Sigmoid colon (tissue), 7 donors: ENCODE data around the gene CENPK. TPM values are rescaled to one million over a fixed set of nuclear protein-coding genes. Genes with fewer than 3 reads are reported as not detected.
A peak's percentile ranks its signal among the peaks of the same experiment; 100 is the strongest.

ENCODE experiments used
- DNase-seq: peaks from one replicate; pipeline ENCODE4 v3.0.0-alpha.2; 2019
- H3K27ac ChIP-seq, 4 donors: fragments of 200-600 bp; sonication (generic); one replicate each; pipeline ENCODE4 v1.5.1; 2016 to 2019; ENCODE audit warnings: mild to moderate bottlenecking in 1 of 4
- H3K27me3 ChIP-seq, 3 donors: fragments of 200-600 bp; sonication (generic); one replicate each; pipeline ENCODE4 v1.5.1; 2019; ENCODE audit warnings: mild to moderate bottlenecking in 1 of 3
- H3K36me3 ChIP-seq, 4 donors: fragments of 200-600 bp; sonication (generic); one replicate each; pipeline ENCODE4 v1.5.1; 2016 to 2019
- H3K4me1 ChIP-seq, 4 donors: fragments of 200-600 bp; sonication (generic); one replicate each; pipeline ENCODE4 v1.5.1; 2017 to 2019
- H3K4me3 ChIP-seq, 4 donors: fragments of 200-600 bp; sonication (generic); one replicate each; pipeline ENCODE4 v1.5.1; 2017 to 2019; ENCODE audit warnings: mild to moderate bottlenecking in 2 of 4, moderate library complexity in 1 of 4
- H3K9me3 ChIP-seq, 4 donors: fragments of 200-600 bp in 3 of 4; sonication (generic) in 3 of 4; one replicate each; pipeline versions ENCODE4 v1.5.1 to v1.6.1; 2013 to 2019
- EP300 ChIP-seq, 4 donors: sonication (generic); formaldehyde crosslinking; IDR thresholded peaks; one replicate each; pipeline ENCODE4 v1.6.1; 2017; ENCODE audit warnings: antibody characterized with exemption in 4 of 4
- POLR2A ChIP-seq, 2 donors: fragments of 450-650 bp; IDR thresholded peaks; one replicate each; pipeline ENCODE4 v1.6.1; 2016; ENCODE audit warnings: antibody characterized with exemption in 2 of 2, mild to moderate bottlenecking in 2 of 2, moderate library complexity in 2 of 2
- POLR2AphosphoS5 ChIP-seq, 4 donors: sonication (generic); formaldehyde crosslinking; IDR thresholded peaks; one replicate each; pipeline ENCODE4 v1.6.1; 2017; ENCODE audit warnings: antibody characterized with exemption in 4 of 4
- WGBS, 2 donors: extraction: QIAGEN DNeasy Blood & Tissue Kit; methylation state at CpG; one replicate each; pipeline ENCODE4 v1.1.7; 2013; 5-methylcytosine and 5-hydroxymethylcytosine counted together
- intact Hi-C: fragments of 100-400 bp; cut with DNase I; formaldehyde crosslinking; loops from one replicate; pipeline ENCODE4 v1.15.1; 2023
- polyA plus RNA-seq, 3 donors: library from polyadenylated mRNA; stranded (reverse); fragments of 200-250 nt; gene quantifications; one replicate each; pipeline ENCODE4 v1.2.3, GENCODE V29; 2013
- total RNA-seq, 4 donors: library from RNA; depleted of rRNA; stranded (reverse); fragments of >200 nt; gene quantifications; one replicate each; pipeline ENCODE4 v1.1.0, GENCODE V29; 2016
- TF ChIP-seq, protein P1 (sequence below), 4 experiments: fragments of 450-650 bp in 3 of 4; fragments of 200-600 bp in 1 of 4; IDR thresholded peaks; one replicate each; pipeline ENCODE4 v1.5.1; 2016 to 2019; ENCODE audit warnings: antibody characterized with exemption in 4 of 4, mild to moderate bottlenecking in 3 of 4, moderate library complexity in 2 of 4
- donor health status: healthy with polysubstance abuse.
- donor health status: Bipolar disorder and iron deficiency.
- donor health status: healthy.

CENPK gene
- total and polyA plus RNA-seq, 7 donors: 1.4 to 14.5 (median 3.6) TPM; not detected in 2

DNA sequence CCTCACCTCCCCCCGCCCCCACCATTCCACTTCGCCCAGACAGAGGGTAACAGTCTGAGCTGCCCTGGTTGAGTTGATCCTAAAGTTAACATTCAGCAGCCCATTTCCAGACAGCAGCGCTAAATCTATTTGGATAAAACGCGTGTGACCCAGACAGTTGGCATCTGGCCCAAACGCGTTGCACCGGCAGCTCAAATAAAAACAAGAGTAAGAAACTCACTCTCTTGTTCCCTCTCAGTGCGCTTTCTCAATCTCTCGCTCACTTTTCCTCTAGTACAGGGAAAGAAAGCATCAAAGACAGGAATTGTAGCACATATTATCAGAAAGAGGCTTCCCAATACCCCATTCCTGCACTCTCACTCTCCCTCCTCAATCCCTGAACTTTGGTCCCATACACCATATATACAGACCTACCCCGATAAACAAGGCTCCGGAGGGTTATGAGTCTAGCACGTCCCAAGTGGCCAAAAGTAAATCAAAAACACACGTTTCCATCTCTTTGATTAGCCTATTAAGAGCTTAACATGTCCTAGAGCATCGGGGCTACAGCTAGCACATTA lies 82.6 kb downstream of the CENPK start:
- peak; percentile 72 to 86 (median 78) for TF ChIP-seq POLR2AphosphoS5 (IDR thresholded peaks at IDR 0.05)
- peak; percentile 30 to 75 (median 52) for TF ChIP-seq EP300 (IDR thresholded peaks at IDR 0.05)
- TF ChIP-seq, protein P1, sequence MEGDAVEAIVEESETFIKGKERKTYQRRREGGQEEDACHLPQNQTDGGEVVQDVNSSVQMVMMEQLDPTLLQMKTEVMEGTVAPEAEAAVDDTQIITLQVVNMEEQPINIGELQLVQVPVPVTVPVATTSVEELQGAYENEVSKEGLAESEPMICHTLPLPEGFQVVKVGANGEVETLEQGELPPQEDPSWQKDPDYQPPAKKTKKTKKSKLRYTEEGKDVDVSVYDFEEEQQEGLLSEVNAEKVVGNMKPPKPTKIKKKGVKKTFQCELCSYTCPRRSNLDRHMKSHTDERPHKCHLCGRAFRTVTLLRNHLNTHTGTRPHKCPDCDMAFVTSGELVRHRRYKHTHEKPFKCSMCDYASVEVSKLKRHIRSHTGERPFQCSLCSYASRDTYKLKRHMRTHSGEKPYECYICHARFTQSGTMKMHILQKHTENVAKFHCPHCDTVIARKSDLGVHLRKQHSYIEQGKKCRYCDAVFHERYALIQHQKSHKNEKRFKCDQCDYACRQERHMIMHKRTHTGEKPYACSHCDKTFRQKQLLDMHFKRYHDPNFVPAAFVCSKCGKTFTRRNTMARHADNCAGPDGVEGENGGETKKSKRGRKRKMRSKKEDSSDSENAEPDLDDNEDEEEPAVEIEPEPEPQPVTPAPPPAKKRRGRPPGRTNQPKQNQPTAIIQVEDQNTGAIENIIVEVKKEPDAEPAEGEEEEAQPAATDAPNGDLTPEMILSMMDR (IDR thresholded peaks at IDR 0.05): no peak
- 1% methylated on average over 15 of the region's 15 CpGs for WGBS, 2 donors
- intact Hi-C loops: loop anchor here (5.0 kb wide), 2 partner anchors 82 to 713 kb away; partner anchors contain the start of genes CENPK, CWC27, PPWD1 and SREK1IP1

DNA sequence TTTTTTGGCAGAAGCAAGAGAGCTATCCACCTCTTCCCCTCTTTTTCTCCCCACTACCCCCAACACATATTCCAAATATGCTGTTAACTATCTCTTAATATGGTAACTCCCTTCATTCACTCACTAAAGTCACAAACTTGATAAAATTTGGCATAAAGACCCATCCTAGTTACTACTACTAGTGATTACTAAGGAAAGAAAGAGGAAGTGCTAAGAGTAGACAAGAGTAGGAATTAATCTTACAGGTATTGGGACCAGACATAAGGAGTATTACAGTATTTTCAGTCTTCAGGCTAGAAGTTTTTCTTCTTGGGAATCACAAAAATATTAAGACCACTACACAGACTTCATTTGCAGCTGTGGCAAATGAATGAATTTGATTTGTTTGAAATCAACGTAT lies 83.4 kb downstream of the CENPK start:
- WGBS, 2 donors: 70 to 87% methylated on average over 1 of the region's 1 CpG
- H3K4me3 ChIP-seq: peak overlapping the region in 3 of 4 donors; percentile 56 to 63 (median 57)

More for the DNA sequence above, 82.6 kb downstream of the CENPK start:
- H3K4me3 ChIP-seq: peak overlapping the region; percentile 47 to 63 (median 56)
- no peaks in the 10 kb centered on the region for H3K9me3 ChIP-seq
- H3K27ac ChIP-seq: peak overlapping the region; percentile 90 to 97 (median 93)
- H3K4me1 ChIP-seq: peaks cover 0 to 36% (median 17%) of the 10 kb centered on the region in 4 donors
- H3K27me3 ChIP-seq: no peaks in the 10 kb centered on the region
- DNase-seq: peak; percentile 96
- no peaks in the 10 kb centered on the region for H3K36me3 ChIP-seq

DNA sequence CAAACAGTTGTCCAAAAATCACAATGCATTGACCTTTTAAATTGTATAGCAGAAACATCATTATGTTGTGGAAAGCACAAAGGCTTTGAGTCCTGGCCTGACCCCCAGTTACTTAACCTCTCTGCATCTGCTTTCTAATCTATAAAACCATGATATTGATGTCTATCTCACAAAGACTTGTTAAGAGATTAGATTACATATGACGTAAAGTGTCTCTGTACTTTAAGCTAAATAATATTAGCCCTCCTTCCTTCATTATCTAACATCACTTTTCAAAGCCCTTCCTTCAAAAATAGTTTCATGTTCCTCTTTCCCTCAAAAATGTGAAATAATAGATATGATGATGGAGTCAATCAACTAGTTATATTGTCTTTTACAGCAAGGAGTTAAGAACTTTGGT lies 84.6 kb downstream of the CENPK start:
- WGBS, 2 donors: 81 to 86% methylated on average over 1 of the region's 1 CpG
- H3K9me3 ChIP-seq: no peaks in the 10 kb centered on the region
- intact Hi-C loops: no loop called here
- no peak overlapping the region for H3K27ac ChIP-seq
- DNase-seq: no peak
- H3K36me3 ChIP-seq: no peaks in the 10 kb centered on the region
- TF ChIP-seq, protein P1 (IDR thresholded peaks at IDR 0.05): no peak
- no peak for TF ChIP-seq POLR2A (IDR thresholded peaks at IDR 0.05)
- no peak for TF ChIP-seq POLR2AphosphoS5 (IDR thresholded peaks at IDR 0.05)
- no peak for TF ChIP-seq EP300 (IDR thresholded peaks at IDR 0.05)
- H3K4me3 ChIP-seq: no peak overlapping the region
- H3K27me3 ChIP-seq: no peaks in the 10 kb centered on the region
- H3K4me1 ChIP-seq: peaks cover 0 to 33% (median 15%) of the 10 kb centered on the region in 4 donors

More for the DNA sequence above, 83.4 kb downstream of the CENPK start:
- Histone ChIP-seq H3K27me3 (no peaks in the 10 kb centered on the region), H3K4me1 (peaks cover 0 to 36% (median 17%) of the 10 kb centered on the region in 4 donors), H3K27ac (peak overlapping the region; percentile 90 to 97 (median 93)), H3K9me3 (no peaks in the 10 kb centered on the region), H3K36me3 (no peaks in the 10 kb centered on the region)
- TF ChIP-seq, protein P1 (IDR thresholded peaks at IDR 0.05): no peak
- no peak for TF ChIP-seq POLR2AphosphoS5 (IDR thresholded peaks at IDR 0.05)
- TF ChIP-seq POLR2A (IDR thresholded peaks at IDR 0.05): no peak
- no peak for TF ChIP-seq EP300 (IDR thresholded peaks at IDR 0.05)
- no peak for DNase-seq
- intact Hi-C loops: no loop called here

DNA sequence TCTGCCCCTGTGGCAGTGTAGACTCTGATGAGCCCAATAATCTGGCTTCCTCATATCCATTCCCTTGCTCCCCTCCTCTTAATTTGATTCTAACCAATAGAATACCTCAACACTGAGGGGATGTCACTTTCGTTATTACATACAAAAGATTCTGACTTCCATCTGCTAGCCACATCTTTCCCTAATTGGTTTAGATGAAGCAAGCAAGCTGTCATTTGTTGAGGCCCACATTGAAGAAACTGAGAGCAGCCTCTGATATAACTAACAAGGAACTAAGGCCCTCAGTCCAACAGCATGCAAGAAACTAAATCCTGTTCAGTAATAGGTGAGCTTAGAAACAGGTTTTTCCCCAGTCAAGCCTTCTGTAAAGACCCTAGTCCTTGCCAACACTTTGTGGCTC lies 87.1 kb downstream of the CENPK start:
- H3K4me3 ChIP-seq: no peak overlapping the region
- intact Hi-C loops: no loop called here
- H3K36me3 ChIP-seq: no peaks in the 10 kb centered on the region
- H3K27me3 ChIP-seq: no peaks in the 10 kb centered on the region
- TF ChIP-seq POLR2AphosphoS5 (IDR thresholded peaks at IDR 0.05) (no peak), EP300 (IDR thresholded peaks at IDR 0.05) (no peak), POLR2A (IDR thresholded peaks at IDR 0.05) (no peak)
- TF ChIP-seq, protein P1 (IDR thresholded peaks at IDR 0.05): no peak
- no peaks in the 10 kb centered on the region for H3K9me3 ChIP-seq
- peaks cover 0 to 22% (median 9%) of the 10 kb centered on the region in 4 donors for H3K4me1 ChIP-seq
- no peak for DNase-seq
- H3K27ac ChIP-seq: no peak overlapping the region
- WGBS, 2 donors: 84 to 89% methylated on average over 1 of the region's 1 CpG
